Left ventricle myocardium superior (tissue), 1 donor: ENCODE measurements around the gene LTBP2. TPM values are rescaled to one million over a fixed set of nuclear protein-coding genes. Genes with fewer than 3 reads are reported as not detected.
A peak's percentile ranks its signal among the peaks of the same experiment; 100 is the strongest.

ENCODE experiments used
- ATAC-seq: fragments of 200-7000 bp; cut with Tn5 transposase; one replicate; pipeline ENCODE4 v1.9.1; 2020; ENCODE audit warnings: mild to moderate bottlenecking, moderate library complexity
- DNase-seq: peaks from one replicate; pipeline ENCODE4 v3.0.0-alpha.2; 2020
- intact Hi-C: fragments of 100-400 bp; cut with micrococcal nuclease; formaldehyde crosslinking; loops from one replicate; pipeline ENCODE4 v1.11.0; 2022
- total RNA-seq: library from RNA; stranded (reverse); fragmentation: NEBNext Ultra II Directional; extraction: Animal tissue kit (Norgen Biotek cat#: 25700); gene quantifications from one replicate; pipeline ENCODE4 v1.2.1, GENCODE V29; 2021
- donor health status: DM: no; HTN: yes; CAD: no; lungs with severe emphysema.

The LTBP2 gene
- total RNA-seq, 1 donor from 2014 or later = 16.0 TPM

DNA sequence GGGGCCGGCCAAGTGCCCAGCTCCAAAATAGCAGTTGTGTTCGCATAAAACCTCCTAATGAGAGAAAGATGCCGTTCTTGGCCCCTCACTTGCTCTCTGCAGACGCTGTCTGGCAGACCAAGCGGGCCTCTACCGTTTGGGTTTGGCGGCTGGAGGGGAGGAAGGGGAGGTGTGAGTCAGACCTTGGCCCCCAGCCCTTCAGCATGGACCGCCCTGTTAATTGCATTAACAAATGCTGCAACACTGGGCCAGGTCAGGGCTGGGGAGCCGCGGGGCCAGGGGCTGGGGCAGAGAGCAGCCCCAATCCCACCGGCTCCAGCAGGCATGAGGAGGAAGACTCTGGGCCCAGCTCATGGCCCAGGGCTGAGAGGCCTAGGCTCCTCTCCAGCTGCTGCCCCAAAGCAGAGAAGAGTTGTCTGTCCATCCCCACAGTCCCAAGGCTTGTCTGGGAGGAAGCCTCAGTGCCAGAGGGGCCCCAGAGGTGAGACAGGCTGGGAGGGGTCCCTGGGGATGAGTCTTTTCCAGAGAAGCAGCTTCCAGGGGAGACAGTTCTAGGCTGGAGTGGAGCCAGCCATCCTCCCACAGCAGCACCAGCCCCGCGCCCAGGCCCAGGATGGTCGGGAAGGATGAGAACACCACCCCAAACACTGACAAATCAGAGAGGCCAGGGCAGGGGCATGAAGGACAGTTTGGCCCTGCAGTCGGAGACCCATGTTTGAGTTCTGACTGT is 16.9 kb downstream of the LTBP2 start:
- intact Hi-C loops = no loop called here
- peak; percentile 84 for DNase-seq

DNA sequence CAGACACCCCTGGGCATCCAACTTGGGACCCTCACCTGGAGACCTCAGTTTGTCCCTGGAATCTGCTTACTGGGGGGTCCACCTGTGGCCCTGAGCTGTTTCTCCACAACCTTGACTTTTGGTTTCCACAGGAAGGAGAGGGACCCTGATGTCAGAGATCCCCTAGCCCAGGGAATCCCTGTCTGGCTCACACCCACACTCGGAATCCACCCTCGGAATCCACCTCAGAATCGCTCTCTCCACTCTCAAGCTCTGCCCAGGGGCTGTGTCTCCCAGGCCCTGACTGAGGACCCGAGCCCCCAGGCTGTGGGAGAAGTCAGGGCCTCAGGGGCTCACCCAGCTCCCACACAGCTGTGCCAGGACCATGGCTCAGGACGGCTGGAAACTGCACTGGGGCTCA is 17.4 kb downstream of the LTBP2 start:
- intact Hi-C loops = no loop called here
- ATAC-seq (no peak), DNase-seq (no peak)

More for the DNA sequence above, 16.9 kb downstream of the LTBP2 start:
- peak; percentile 66 for ATAC-seq

DNA sequence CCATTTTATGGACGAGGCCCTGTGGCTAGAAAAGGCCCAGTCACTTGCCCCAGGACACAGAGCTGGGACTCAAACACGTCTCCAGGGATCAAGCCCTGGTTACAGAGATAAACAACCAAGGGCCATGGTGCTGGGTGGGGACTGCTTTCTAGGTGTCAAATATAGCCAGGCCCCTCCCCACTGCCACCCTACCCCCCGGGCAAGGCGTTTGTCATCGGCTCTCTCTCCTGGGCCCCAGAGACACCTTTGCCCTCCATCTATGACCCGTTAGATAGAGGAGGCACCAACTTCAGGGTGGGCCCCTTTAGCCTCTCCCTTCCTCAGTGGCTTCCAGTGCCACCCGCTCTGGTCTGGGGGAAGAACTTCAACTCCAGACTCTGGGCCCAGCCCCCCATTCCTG is 18.0 kb downstream of the LTBP2 start:
- DNase-seq (peak; percentile 15), ATAC-seq (no peak)
- intact Hi-C loops = no loop called here

DNA sequence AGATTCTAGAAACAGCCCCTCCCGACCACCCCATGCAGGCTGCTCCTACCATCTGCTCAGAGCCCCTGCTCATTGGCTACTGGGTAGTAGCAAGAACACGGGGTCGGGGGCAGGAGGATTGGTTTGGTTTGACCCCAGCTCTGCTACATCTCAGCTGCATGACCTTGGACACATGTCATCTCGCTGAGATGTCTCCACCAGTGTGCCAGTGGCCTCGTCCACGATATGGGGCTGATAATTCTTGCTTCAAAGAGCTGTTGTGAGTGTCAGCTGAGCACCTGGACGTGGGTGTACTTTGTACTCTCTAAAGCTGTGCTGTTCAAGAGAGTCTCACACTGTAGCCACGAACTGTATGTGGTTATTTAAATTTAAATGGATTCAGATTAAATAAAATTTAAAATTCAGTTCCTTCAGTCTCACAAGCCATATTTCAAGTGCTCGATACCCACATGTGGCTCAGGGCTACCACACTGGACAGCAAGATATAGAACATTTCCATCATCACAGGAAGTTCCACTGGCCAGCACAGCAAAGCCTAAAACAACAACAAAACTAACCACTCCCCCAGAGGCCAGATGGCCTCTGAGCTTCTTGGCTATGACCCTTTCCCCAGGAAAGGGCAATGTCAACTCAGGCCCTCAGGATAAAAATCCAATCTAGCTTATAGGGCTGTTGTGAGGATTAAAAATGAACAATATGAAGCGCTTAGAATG is 18.6 kb downstream of the LTBP2 start:
- intact Hi-C loops = no loop called here

DNA sequence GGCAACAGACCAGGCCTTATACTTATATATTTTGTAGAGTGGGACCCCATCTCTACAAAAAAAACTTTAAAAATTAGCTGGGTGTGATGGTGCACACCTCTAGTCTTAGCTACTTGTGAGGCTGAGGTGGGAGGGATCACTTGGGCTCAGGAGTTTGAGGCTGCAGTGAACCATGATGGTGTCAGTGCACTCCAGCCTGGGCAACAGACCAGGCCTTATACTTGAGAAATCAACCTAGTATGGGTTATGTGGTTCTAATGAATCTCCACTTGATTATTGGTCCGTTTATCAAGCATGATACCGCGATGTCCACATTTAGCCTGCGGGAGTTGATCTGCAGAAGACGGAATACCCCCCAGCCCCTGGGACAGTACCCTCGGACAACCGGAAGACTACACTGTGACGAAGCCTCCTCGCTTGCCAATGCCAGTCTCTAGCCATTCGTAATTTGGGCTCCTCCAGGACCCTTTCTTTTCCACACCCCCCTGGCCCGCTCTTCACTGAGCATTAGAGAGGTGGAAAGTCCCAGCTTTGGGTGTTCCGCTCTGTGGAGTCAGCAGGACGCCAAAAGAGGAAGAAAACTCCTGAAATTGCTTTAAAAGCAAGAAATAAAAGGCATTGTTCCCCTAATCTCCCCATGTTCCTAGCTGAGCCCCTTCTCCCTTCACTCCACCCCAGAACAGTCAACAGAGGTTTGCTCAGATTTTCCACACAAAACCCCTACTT is 19.4 kb downstream of the LTBP2 start:
- ATAC-seq = peak; percentile 16
- DNase-seq = no peak
- intact Hi-C loops = no loop called here

More for the DNA sequence above, 18.6 kb downstream of the LTBP2 start:
- no peak for DNase-seq
- ATAC-seq = peak; percentile 49

DNA sequence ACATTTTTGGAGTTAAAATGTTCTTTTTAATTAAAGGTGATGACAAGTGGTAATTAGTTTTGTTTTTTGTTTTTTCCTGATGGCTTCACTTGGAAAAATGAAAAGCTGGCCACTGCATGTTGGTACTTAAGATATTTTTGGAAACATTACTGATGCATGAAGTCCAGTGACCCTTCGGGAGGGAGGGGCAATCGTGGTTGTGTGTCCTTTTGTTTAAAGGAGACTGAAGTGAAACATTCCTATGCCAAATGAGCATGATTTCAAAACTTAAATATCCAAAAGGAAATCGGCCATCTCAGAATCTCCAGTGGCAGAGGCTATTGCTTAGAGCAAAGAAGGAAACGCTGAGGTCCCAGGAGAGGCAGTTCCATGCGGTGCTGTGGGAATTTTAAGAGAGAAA is 20.1 kb downstream of the LTBP2 start:
- ATAC-seq = no peak
- DNase-seq = no peak
- intact Hi-C loops = no loop called here

DNA sequence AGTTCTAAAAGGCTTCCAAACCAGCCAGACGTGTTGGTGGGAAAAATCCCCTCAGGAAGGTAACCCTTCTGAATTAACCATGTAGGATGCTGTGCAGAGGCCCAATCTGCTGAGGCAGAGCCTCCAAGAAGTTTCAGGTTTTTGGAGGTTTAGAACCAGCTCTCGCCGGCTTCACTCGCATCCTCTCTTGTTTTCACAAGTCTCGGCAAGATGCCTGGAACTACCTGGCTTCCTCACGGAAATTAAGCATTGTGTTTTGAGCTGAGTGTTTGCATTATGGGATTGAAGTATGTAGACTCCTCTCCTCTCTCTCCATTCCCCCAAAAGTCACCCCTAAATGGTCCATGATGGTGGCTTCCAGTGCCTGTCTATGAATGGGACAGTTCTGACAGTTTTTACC is 20.6 kb downstream of the LTBP2 start:
- ATAC-seq = no peak
- intact Hi-C loops = no loop called here
- DNase-seq = no peak

DNA sequence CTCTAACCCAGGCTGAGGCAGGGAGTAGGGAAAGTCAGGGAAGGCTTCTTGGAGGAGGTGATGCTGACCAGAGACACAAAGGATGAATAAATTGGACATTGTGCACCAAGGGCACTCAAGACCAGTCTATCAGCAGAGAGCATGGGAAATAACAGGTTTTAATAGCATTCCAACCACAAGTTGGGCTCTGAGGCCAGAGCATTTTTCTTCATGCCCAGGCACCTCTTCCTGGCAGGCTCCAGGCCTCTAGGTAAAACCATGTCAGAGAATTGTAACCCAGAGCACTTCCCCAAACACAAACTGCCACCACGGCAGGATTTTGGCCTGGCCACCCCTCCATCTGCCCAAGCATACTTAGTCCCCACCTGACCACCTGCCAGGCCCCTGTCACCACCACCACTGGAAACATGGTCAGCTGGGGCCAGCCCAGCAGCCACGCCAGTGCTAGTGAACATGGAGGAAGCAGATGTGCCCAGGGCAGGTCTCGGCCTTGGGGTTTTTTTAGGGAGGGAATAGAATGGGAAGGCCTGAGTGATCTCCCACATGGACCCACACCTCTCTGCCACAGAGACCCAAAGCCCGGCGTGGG is 22.7 kb downstream of the LTBP2 start:
- ATAC-seq (no peak), DNase-seq (peak; percentile 53)
- intact Hi-C loops = no loop called here

DNA sequence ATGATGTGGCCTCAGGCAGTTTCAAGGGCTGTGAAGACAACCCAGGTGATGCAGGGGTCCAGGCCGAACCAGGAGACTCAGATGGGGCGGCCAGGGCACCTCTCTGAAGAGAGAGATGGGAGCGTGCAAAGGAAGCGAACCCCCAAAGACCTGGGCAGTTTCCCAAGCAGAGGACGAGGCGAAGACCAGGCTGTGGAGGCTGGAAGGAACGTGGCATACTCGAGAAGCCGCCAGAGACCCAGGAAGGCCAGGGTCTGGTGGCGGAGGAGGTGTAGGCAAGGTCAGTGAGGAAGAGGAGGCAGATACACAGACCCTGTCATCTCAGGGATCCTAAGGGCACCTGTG is 24.7 kb downstream of the LTBP2 start:
- no peak for DNase-seq

DNA sequence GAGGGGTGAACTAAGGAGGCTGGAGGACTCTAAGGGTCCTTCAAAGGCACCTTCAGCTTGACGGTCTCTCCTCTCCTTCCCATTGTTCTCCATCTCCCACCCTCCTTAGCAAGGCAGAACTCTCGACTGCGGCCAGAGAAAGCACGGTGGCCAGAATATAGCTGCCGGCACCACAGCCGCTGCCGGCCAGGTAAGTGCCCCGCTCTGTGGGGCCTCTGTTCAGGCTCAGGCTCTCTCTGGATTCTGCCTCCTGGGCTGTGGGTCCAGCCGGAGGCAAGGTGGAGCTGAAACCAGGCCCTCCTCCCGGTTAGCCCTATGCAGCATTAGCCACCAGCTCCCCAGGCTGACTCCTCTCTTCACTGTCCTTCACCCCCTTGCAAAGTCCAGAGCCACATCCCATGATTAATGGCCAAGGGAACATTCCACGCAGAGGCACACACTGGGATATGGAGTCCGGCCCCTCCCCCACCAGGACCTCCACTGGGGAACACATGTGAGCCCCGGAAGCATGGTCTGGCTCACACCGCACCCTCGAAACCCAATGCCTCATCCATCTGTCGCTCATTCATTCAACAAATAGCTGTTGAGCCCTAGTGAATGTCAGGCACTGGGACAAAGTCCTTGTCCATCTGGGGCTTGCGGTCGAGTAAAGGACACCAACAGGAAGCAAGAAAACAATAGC is 25.2 kb downstream of the LTBP2 start:
- intact Hi-C loops = no loop called here
- DNase-seq = no peak
- ATAC-seq = no peak

More for the DNA sequence above, 24.7 kb downstream of the LTBP2 start:
- no peak for ATAC-seq
- intact Hi-C loops = no loop called here

DNA sequence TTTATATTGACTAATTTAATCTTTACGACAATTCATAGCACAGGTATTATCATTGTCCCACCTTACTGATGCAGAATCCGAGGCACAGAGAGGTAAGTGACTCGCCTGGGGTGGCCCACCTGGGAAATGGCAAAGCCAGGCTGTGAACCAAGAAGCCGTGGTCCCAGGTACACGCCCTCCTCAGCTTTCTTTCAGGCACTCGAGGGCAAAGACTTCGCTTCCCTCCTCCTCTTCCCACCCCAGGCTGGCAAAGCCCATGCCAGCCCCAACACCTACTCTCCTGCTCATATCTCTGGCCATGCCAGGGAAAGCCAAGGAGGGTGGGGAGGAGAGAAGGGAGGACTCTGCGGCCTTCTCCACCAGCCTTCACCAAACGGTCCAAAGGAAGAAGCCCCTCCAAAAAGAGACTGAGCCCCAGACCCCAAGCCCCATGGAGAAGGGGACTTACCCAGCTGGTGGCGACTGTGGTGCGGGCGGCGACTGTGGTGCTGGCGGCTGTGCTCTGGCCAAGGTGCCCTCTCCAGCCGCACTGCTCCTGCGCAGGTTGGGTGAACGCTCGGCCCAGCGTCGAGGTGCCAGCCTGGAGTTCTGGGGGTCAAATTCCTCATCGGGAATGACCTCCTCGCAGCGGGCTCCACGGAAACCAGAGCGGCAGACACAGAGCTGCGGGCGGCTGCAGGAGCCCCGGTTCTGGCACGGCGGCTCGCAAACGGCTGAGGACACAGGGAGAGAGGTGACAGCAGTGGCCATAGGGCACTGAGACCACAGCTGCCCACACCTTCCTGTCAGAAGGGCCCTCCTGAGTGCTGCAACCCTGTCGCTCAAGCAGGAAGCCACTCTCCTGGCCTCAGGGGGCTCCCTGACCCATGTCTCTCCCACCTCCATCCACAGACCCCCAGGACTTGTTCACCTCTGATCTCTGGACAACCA is 26.4 kb downstream of the LTBP2 start:
- intact Hi-C loops = no loop called here
- no peak for ATAC-seq
- DNase-seq = no peak

DNA sequence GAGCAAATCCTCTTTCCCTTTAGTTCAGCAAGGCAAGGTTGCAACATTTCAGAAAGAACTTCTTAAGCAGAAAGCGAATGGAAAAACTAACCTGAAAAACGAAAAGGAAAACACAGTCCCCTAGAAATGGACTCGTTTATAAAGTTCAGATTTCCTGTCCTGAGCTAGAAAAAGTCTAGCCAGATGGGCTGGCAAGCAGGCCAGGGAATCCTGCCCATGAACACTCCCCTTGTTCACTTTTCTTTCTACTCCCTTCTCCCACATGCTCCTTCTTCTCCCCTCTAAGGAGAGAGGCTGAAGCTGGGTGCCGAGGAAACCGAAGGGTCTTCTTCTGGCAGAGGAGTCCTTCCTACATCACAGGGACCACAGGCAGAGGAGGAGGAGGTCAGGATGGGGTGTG is 27.1 kb downstream of the LTBP2 start:
- no peak for DNase-seq
- ATAC-seq = no peak
- intact Hi-C loops = no loop called here

DNA sequence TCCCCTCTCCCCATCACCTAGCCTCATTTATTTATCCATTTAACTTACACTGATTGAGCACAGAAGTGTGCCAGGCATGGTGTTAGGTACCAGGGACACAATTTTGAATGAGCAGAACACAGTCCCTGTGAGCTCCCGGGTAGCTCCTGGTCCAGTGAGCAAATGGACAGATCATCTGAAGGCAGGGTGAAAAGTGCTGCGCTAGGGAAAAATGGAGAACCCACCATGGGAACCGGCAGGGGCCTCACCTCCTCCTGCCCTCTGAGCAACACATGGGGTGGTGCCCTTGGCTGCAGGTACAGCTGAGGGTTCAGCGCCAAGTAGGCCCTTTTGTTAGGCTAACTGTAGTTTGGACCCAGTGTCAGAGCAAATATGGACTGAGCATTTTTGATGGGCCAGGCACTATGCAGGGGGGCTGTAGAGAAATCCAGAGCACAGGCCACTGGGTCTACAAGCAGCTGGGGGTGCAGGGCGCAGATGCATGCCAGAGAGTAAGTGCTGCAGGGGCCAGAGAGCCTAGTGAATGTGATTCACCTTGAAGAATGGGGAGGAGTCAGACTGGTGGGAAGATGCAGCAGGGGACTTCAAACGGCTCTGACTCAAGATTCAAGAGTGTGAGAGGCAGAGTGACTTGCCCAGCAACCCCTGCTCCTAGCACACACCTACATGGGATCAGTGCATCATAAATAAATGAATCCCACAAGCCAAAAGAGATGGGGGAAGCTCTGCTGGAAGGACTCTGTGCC is 28.2 kb downstream of the LTBP2 start:
- no peak for DNase-seq
- ATAC-seq = no peak
- intact Hi-C loops = no loop called here

DNA sequence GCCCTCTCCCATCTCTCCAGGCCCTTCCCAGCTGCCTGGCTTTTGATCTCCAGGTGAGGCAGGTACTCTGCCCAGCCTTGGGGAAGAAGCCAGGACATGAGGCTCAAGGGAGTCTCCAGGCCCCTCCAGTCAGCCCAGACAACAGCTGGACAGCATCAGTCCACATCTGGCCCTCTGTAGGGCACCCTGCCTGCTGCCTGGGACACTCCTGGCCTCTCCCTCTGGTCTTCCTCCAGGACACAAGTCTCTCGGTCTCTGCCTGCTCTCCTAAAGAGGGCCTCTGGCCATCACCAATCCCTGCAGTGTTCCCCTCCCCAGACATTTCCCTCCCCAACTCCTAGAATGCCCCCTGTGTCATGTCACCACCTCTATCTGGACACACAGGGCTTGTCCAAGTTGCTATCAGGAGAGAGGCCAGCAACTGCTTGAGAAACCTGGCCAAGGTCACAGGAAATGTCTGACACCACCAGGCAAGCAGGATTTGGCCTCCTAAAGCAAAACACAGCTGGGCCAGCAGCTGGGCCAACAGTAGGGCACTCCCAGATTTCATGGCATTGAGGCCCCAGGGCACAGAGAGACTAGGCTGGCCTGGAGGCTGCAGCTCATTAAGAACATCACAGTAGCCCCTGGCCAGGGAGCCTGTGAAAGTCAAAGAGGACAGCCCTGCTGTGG is 29.0 kb downstream of the LTBP2 start:
- intact Hi-C loops = no loop called here
- ATAC-seq (peak; percentile 85), DNase-seq (peak; percentile 72)

DNA sequence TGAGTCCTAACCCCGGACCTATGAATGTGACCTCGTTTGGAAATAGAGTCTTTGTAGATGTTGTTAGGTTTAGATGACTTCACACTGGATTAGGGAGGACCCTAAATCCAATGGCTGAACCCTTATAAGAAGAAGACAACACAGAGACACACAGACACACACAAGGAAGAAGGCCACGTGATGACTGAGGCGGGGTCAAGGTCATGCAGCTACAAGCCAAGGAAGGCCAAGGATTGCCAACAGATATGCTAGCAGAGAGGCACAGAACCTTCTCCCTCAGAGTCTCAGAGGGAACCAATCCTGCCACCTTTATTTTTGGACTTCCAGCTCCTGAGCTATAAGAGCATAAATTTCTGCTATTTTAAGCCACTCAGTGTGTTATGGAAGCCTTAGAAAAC is 31.8 kb downstream of the LTBP2 start:
- no peak for ATAC-seq

DNA sequence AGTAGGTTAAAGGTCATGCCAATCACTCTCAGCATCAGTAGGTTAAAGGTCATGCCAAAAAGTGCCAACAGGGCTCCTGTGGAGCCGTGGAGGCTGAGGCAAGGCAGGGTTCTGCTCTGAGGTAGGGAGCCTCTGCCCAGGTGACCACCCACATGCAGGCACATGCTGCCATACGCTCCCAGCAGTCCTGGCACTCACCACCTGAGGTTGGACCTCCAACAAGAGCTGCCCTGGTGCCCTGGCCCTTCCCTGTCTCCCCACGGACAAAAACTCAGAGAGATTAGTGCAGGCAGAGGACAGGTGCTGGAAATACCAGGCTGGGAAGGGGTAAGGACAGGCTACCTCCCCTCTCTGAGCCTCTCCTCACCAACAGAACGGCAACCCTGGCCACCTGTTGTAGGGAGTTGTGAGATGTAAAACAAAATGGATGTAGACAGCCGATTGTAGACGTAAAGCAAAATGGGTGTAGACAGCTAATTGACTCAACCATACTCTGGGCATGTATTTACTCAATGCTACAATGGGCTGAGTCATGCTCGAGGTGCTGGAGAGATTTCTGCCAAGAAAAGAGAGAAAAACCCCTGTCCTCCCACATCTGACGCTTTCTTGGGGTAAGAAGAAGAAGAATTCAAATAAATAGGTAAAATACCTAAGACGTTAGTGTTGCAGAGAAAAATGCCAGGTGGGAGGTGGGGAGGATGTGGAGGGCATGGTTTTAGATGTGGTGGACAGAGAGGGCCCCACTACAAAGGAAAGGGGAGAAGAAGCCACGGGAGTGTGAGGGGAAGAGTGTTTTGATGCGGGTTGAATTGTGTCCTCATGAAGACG is 32.4 kb downstream of the LTBP2 start:
- DNase-seq = no peak

More for the DNA sequence above, 31.8 kb downstream of the LTBP2 start:
- intact Hi-C loops = no loop called here
- no peak for DNase-seq

More for the DNA sequence above, 32.4 kb downstream of the LTBP2 start:
- intact Hi-C loops = no loop called here
- no peak for ATAC-seq
